HG02840 (cell line): ENCODE measurements around the gene MRPL10.

Source experiments
- ATAC-seq: cut with Tn5 transposase; IDR thresholded peaks from one replicate; pipeline ENCODE4 v1.9.1; 2021; ENCODE audit warnings: mild to moderate bottlenecking, moderate library complexity, moderate number of reproducible peaks; ENCODE audit not compliant: unreplicated experiment, low FRiP score

Gene MRPL10

DNA sequence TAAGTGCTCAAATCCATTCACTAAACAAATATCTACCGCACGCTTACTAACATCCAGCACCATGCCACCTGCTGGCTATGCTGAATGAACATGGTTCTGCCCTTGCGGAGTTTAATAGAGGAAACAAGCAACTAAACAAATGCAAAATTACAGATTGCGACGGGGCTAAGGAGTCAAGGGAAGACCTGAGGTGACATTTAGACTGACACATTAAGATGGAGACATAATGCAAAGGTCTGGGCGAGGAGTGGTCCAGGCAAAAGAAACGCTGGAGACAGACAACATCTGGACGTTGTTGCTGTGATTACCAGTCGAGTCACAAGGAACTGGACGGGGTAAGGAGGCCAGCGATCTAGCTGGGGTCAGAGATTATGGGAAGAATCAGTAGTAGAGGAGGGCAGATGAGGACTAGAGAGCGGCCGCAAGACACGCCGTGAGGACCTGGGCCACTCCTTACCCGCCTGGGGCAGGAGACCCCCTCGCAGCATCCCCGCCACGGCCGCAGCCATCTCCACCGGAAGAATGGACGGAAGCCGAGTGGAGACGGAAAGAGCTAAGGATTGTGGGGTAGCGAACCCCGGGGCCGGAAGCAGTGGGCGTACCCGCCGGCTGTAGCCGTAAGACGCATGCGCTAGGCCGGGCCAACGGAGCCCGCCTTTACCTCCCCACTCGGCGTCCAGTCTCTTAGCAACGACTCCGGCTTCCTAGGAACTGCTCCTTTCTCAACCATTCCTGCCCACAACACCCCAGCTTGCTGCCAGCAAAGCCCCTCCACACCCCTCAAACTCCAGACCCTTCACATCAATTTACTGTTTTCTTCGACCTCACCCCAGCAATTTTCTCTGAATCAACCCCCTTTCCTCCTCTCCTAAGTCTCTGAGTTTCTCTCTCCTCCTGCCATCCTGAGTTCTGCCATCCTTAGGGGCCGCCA is at the start of gene MRPL10, which contains the start of gene LRRC46:
Gene MRPL10, minus strand, starts transcription at position 539 of the 931 bp plus-strand sequence. Its CDS starts 30 bp downstream, at position 509.
Gene LRRC46, plus strand, starts transcription at position 668 of the 931 bp plus-strand sequence. CDS start 320 bp downstream, outside the sequence.
- ATAC-seq = peak; percentile 89

DNA sequence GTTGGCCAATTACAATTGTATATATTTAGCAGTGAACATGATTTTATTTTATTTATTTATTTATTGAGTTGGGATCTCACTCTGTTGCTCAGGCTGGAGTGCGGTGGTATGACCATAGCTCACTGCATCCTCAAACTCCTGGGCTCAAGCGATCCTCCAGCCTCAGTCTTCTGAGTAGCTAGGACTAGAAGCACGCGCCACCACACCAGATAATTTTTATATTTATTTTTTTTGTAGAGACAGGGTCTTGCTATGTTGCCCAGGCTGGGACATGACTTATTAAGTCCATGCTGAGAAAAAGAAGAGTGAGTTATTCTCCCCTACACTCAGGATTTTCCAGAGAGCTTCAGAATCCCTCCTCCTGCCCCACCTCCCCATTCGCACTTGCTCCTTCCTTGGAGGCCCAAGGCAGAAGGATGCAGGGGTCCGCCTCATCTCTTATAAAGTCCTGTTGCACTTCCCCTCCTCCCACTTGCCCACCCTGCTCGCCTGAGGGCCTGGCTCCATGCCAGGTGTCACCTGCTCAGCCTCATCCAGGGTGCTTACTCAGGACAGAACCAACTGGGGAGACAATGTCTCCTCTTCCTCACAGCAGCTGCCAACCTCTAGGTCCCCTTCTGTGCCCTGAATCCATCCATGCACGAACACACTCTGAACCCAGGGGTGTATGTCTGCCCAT is 48.6 kb upstream of the MRPL10 start:
- ATAC-seq = no peak

DNA sequence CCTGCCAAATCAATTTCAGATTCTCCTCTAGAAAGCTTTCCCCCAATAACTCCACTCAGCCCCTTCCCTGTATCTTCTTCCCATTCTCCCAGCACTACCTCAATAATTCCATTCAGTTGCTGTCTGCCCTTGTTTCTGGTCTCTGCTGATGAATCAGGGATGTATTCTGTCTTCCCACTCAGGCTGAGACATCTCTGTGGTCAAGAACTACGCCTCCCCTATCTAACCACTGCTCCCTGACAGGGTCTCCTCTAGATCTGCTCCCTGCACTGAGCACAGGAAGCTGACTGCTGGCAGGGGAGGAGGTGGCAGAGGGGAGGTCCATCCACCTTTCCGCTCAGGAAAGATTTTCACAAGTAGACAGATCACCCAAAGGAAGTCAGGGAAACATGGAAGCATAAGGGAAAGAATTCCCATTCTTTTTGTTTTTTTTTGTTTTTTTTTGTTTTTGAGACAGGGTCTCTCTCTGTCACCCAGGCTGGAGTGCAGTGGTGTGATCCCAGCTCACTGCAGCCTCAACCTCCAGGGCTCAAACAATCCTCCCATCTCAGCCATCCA is 47.8 kb upstream of the MRPL10 start:
- ATAC-seq = no peak

DNA sequence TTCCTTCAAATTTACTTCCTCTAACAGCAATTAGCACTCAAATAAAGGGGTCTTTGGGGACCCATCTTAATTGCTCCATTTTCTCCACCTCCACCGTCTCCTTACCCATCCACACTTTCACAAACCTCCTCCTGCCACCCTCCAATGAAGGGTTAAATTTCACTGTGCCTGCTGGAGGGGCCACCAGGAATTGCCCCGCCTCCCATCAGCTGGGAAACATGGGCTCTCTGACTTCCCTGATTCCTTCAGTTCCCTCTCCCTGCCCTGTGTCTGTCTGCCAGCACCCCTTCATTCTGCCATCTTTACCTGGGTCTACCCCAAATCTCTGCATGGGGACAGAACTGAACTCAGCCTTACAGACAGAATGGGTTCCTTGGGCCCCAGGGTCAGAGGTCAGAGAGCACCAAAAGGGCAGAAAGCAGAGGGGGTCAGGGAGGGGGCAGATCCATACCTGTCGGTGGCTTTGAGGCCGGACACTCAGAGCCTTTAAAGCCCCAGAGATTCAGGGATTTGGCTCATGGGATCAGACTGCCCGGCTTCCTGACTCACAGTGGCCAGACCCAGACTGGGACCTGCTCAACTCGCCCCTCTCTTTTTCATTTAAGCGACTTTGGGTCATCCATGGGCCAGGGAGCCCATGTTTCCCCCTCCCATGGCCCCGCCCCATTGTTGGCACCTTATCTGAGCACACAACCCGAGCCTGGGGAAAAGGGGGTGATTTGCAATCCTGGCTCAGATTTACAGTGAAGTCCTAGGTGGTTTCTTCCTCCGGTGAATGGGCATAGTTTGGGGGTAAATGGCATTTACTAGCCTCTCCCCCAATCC is 47.1 kb upstream of the MRPL10 start:
- ATAC-seq = no peak

DNA sequence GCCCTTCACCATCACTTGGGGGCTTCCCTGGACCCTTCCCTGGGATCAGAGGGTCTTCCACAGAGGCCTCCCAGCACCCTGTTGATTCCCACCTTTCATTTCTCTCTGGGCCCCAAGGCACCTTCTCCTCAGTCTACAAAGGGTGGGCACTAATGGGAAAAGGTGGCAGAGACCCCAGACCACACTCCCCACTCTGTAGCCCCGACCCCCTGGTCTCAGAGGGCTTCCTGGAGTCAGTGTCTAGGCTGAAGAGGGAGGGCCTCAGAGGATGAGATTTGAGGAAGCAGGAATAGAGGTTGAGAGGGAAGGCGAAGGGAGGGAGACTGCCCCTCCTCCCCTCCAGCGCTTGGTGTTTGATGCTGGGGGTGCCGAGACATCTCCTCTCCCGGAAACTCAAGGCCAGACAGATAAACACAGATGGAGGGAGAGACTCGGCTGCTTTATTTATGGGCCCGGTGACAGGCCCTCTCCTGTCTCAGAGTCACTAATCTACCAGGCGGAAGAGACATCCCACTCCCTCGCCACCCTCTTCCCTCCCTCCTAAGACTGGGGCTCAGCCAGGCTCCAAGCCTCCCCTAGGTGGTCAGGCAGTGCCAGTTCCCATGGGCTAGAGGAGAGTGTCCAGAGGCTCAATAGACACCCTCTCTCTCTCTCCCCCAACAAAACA is 46.2 kb upstream of the MRPL10 start:
- no peak for ATAC-seq

DNA sequence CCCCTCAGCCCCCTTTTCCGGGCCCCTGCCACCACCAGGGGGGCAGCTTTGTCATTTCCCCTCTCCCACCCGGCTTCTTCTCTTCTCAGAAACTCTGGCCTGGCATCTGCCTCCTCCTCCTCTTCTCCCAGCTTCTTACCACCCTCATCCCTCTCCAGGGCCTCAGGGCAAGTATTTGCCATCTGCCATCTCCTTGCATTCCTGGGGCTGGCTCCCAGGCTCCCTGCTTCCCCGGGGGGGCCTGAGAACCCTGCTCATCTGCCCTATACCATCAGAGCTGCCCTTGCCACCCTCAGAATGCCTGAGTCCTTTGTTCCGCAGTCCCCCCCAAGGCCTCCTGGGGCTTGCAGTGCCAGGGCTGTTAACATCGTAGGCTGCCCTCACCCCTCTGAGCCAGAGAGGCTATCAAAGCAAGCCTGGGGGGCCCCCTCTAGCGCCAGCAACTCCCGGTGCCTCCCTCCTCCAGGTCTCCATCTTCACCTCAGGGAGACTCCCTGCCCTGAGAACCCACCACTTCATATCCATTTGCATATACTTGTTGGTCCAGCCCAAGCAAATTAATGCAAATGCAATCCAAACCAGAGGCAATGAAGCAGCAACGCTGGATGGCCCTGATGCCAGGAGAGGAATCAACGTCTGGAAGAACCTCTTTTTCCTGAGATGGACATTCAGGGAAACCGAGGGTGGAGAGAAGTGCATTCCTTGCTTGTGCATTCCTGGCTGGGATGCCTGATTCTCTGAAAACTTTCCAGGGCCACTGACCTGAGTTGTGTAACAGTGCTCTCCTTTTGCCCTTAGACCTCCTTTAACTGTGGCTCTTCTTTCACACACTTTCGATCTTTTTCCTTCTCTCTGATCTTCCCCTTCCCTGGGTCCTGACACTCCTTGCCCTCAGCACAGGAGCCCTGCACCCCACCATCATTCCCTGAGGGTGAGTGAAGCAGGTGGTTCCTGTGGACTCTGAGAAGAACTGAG is 44.0 kb upstream of the MRPL10 start:
- ATAC-seq = no peak

DNA sequence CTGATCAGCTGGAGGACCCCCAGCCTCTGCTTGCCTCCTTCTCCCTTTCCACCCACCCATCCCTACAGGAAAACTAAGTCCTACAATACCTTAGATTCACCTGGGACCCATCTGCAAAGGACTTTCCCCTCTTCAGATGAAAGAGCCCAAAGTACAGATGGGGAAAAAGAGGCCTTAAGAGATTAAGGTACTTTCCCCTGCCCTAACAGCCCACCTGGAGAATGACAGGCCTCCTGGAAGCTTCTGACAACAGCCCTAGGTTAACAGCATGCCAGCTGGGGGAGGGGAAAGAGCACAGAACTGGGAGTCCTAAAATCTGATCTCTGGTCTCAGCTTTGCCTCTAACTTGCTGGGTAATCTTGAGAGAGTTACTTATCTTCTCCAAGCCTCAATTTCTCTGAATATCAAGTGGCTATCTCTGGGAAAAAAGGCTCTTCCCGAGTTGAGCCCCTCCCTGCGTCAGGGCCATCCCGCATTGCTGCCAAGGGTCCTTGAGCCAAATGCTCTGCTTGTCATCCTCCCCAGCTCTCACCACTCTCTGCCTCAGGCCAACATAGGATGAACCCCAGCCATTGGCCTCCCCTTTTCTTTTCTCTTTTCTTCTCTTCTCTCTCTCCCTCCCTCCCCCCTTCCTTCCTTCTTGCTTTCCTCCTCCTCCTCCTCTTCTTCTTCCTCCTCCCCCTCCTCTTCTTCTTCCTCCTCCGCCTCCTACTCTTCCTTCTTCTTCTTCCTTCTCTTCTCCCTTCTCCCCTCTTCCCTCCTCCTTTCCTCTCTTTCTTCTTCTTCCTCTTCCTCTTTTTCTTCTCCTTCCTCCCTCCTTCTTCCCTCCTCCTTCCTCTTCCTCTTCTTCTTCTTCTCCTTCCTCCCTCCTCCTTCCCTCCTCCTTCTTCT is 42.1 kb upstream of the MRPL10 start:
- ATAC-seq = no peak

DNA sequence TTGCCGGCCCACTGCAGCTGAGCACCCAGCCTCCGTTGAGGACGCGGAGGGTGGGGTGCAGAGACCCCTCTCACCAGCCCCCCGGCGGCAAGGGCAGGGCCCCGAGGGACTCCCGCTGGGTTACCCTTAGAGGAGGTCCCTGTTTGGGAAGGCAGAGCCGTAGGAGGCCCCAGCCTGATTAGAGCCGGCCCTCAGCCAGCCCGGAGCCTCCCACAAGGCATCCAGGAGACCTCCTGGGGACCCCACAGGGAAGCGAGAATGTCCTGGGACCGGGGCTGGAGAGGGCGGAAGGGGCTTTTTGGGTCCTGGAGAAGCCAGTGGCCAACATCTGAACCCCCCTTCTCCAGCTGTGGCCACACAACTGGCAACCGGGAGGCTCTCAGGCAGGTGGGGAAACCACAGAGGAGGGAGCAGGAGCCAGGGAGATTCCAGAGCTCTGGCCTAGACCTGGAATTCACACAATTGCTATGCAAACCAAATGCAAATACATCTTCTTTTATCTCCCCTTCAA is 41.4 kb upstream of the MRPL10 start:
- ATAC-seq = no peak

DNA sequence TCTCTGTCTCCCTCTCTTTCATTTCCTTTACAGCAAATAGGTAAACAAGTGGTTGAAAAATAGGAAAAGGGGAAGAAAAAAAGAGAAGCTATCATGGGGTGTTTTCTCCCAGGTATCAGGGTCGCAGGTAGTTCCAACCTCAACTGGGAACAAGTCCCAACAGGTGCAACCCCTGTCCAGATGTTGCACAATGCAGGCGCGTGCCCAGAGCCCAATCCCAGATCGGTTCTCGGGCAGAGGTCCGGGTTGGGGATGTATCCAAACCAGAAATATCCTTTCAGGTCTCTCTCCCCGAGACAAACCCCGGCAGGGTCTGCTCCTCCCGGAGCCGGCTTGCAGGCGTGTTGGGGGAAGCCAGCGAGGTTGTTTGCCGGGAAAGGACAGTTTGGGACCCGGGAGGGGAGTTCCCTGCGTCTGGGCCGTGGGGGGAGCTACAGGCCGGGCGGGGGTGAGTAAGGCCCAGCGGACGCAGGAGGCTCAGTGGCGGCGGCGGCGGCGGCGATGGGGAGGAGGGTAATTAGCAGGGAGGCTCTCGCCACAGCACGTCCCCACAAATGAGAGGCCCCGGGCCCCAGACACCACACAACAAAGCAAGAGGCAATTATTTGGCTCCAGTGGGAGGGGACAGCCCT is 40.8 kb upstream of the MRPL10 start:
- no peak for ATAC-seq

DNA sequence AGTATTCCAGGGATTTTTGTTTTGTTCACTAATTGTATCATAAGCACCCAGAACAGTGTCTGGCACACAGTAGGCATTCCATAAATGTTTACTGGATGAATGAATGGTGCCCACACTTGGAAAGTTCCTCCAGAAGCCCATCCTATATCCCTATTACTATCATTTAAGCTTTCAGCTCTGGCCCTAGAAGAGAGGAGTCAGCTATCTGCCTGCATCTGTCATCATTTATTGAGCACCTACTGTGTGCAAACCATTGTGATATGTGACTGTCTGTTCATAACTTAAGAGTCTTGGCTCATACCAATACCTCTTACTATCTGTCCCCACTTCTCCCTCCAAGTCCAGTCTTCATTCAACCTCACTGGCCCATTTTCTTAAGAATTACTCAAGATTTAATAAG is 39.7 kb upstream of the MRPL10 start:
- ATAC-seq = no peak

DNA sequence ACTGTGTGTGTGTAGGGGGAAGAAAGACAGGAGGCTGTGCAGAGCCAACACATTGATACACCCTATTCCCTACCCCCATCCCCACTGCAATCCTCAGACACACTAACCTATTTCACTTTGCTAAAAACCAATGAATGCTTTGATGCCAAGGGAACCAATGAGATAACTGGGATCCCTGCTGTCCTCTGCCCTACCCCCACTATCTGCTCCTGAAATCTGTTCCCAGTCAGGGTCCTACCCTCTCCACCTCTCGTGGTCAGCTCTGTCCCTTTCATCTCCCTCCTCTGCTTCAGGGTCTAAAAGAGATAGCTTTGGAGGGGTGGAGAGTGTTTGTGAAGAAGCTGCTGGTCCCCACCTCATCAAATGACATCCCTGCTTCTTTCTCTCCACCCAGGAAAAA is 38.7 kb upstream of the MRPL10 start:
- no peak for ATAC-seq

DNA sequence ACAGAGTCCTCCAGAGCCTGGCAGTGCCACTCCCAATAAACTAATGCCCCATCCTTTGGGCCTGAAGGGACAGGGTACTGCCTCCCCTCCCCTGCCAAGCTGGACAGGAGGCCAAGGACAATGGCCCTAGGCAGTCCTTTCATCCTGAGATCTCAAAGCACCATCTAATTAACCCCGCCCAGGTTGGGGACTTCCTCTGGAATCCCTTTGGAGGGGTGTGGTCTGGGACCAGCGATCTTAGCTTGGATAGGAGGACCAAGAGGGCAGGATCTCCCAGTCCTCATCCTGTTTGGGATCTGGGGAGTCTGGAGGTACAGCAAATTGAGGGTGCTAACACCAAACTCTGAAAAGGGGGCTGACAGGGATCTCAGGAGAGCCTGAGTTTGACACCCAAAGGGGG is 37.8 kb upstream of the MRPL10 start:
- ATAC-seq = no peak

DNA sequence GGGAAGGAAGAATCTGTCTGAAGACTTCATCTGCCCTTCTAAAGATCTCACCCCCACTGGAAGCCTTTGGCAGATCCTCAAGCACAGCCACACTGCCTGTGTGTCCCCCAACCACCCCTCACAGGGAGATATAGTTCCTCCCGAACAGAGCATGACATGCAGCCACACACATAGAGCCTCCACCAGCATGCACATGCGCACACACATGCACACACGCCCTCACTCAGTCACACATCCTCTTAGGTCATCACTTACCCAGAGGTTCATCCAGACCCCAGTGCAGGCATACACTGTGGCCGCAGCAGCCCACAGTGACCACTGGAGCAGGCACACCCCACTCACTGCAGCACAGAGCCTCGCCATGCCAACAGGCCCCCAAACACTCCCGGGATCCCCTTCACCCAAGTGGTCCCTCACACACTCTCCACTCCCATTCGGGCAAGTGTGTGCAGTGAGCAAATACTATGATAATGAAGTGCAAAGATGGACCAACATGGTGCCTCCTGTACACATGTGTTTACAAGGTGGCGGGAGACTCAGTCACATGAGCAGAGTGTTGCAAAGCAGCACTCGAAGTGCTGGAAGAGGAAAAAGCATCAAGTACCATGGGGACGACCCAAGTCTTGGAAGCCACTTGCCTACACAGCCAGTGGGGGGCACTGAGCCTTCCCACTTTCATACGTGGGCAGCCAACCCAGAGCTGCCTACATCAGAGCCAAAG is 36.6 kb upstream of the MRPL10 start:
- ATAC-seq = no peak

DNA sequence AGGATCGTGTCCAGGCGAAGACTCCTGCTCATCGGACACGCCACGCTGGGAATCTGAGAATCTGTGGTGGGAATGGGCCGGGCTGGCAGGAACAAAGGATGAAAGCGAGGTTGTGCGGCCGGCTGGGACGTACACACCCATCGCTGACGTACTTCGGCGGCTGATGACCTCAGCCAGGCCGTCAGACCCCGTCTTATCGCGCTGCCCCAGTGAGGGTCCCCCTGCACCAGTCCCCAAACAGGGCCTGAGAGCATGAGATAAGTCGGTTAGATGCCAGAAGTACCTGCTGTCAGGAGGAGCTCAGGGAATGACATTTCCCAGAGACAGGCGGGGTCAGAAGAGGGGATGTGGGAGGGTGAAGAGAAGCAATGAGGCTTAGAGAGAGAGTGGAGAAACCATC is 35.6 kb upstream of the MRPL10 start:
- ATAC-seq = no peak

DNA sequence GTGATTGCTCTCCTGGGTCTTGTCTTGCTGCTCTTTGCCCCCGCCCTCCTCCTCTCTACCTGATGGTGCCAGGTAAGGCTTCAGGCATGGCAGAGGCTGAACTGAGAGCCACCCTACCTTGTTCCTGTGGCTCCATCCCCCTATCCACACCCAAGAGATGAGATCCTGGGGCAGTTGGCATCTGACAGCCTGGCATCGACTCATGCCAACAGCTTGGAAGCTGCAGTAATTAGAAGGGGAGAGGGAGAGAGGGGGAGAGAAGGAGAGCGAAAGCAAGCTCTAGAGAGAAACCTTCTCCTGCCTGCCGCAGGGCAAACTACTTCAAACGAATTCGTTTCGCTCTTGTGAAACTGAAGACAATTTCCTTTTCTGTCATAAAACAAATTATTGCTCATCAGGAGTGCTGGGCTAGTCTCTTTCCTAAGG is 33.5 kb upstream of the MRPL10 start:
- no peak for ATAC-seq

DNA sequence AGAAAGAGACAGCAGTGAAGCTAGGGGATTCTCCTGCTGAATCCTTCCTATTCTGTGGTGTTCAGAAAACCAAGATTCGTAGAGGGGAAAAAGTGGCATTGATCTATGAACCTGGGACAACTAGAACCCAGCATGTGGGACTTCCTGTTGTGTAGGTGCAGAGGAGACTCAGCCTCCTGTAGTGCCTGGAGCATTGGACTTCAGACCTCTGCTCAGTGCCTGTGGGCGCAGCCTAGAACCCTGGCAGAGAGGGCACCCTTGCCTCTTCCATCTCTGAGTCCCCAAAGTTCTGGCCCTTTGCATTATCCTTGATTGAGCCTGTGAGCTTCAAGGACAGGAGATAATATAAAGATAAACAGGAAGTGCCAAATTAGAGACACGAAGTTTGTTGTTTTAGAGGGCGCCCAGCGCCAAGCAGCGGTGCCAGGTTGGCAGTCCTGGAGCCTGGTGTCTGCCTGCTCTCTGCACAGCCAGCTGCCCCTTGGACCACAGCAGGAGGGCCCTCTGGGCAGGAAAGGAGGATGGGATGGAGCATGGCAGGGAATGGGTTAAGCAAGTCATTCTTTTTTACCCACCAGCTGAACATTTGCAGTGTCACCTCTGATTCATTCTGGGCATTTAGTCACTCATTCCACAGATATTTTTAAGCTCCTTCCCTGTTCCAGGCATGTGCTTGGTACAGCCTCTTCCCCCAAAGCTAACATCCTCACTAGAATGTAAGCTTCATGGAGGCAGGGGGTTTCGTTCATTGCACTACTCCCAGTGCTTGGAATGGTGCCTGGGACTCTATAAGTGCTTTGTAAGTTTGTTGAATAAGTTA is 31.5 kb upstream of the MRPL10 start:
- ATAC-seq = no peak
